Neutrophil (primary cell): ENCODE data around the gene RPE.

Experiments used
- H3K27ac ChIP-seq: fragments of 200-600 bp; sonication (generic); 2 replicates; pipeline ENCODE4 v1.5.1; 2016; ENCODE audit warnings: mild to moderate bottlenecking, moderate library complexity
- H3K27me3 ChIP-seq: fragments of 200-600 bp; sonication (generic); 2 replicates; pipeline ENCODE4 v1.6.0; 2016; ENCODE audit warnings: mild to moderate bottlenecking
- H3K36me3 ChIP-seq: fragments of 200-600 bp; sonication (generic); 2 replicates; pipeline ENCODE4 v1.5.1; 2017
- H3K4me1 ChIP-seq, 2 experiments: fragments of 200-600 bp in 1 of 2; sonication (generic) in 1 of 2; 1 replicate in 1 of 2; 2 replicates in 1 of 2; pipeline versions ENCODE4 v1.5.1 to v1.6.1; 2013 to 2016; ENCODE audit warnings: low read depth in 1 of 2, low read length in 1 of 2, mild to moderate bottlenecking in 1 of 2, moderate library complexity in 1 of 2; ENCODE audit not compliant: control insufficient read depth in 1 of 2, insufficient read depth in 1 of 2
- H3K4me3 ChIP-seq, 2 experiments: fragments of 200-600 bp in 1 of 2; sonication (generic) in 1 of 2; 1 replicate in 1 of 2; 2 replicates in 1 of 2; pipeline ENCODE4 v1.5.1; 2013 to 2016; ENCODE audit warnings: low read depth in 1 of 2, low read length in 1 of 2, mild to moderate bottlenecking in 1 of 2, moderate library complexity in 1 of 2
- H3K9me3 ChIP-seq: fragments of 200-600 bp; sonication (generic); 2 replicates; pipeline ENCODE4 v1.5.1; 2016
- CTCF ChIP-seq: fragments of 200-600 bp; sonication (generic); IDR thresholded peaks from 2 replicates; pipeline ENCODE4 v1.5.1; 2016; ENCODE audit warnings: antibody characterized with exemption

RPE gene

GRCh38 chr2:210003359-210003758 is 921 bp downstream of the RPE start:
- peak overlapping the region; percentile 77 to 96 for H3K4me3 ChIP-seq
- H3K36me3 ChIP-seq: no peaks in the 10 kb centered on the region
- H3K27ac ChIP-seq: peak overlapping the region; percentile 80
- peaks cover 40 to 43% of the 10 kb centered on the region in 2 experiments for H3K4me1 ChIP-seq
- H3K27me3 ChIP-seq: no peaks in the 10 kb centered on the region
- no peaks in the 10 kb centered on the region for H3K9me3 ChIP-seq
- TF ChIP-seq CTCF: no peak

- no peak for TF ChIP-seq CTCF
- Histone ChIP-seq H3K27me3 (no peaks in the 10 kb centered on the region), H3K27ac (peak overlapping the region; percentile 10), H3K9me3 (no peaks in the 10 kb centered on the region), H3K4me1 (peaks cover 40 to 43% of the 10 kb centered on the region in 2 experiments), H3K36me3 (no peaks in the 10 kb centered on the region), H3K4me3 (no peak overlapping the region)
These were observed 2.4 kb downstream of the RPE start for GRCh38 chr2:210004881-210005280.

GRCh38 chr2:210007895-210008294 is 5.5 kb downstream of the RPE start:
- Histone ChIP-seq H3K27me3 (no peaks in the 10 kb centered on the region), H3K27ac (no peak overlapping the region), H3K4me1 (peaks cover 28 to 29% of the 10 kb centered on the region in 2 experiments), H3K36me3 (peaks cover 14% of the 10 kb centered on the region), H3K4me3 (no peak overlapping the region), H3K9me3 (no peaks in the 10 kb centered on the region)
- TF ChIP-seq CTCF: no peak

GRCh38 chr2:210009126-210009525 is 6.7 kb downstream of the RPE start:
- no peaks in the 10 kb centered on the region for H3K9me3 ChIP-seq
- peaks cover 16% of the 10 kb centered on the region for H3K36me3 ChIP-seq
- no peak overlapping the region for H3K4me3 ChIP-seq
- no peak overlapping the region for H3K27ac ChIP-seq
- peaks cover 16 to 17% of the 10 kb centered on the region in 2 experiments for H3K4me1 ChIP-seq
- H3K27me3 ChIP-seq: no peaks in the 10 kb centered on the region
- TF ChIP-seq CTCF: no peak

- TF ChIP-seq CTCF: no peak
- H3K27me3 ChIP-seq: no peaks in the 10 kb centered on the region
- H3K36me3 ChIP-seq: peaks cover 22% of the 10 kb centered on the region
- H3K4me1 ChIP-seq: peaks cover 8 to 9% of the 10 kb centered on the region in 2 experiments
- H3K9me3 ChIP-seq: no peaks in the 10 kb centered on the region
- no peak overlapping the region for H3K27ac ChIP-seq
- no peak overlapping the region for H3K4me3 ChIP-seq
These were observed 7.5 kb downstream of the RPE start for GRCh38 chr2:210009896-210010295.

GRCh38 chr2:210020138-210020537 is 17.7 kb downstream of the RPE start:
- H3K27me3 ChIP-seq: no peaks in the 10 kb centered on the region
- H3K36me3 ChIP-seq: peaks cover 94% of the 10 kb centered on the region
- H3K4me1 ChIP-seq: no peaks in the 10 kb centered on the region
- no peak for TF ChIP-seq CTCF
- no peaks in the 10 kb centered on the region for H3K9me3 ChIP-seq
- H3K27ac ChIP-seq: no peak overlapping the region
- no peak overlapping the region for H3K4me3 ChIP-seq
